Endothelial cell of umbilical vein (primary cell): ENCODE results near the gene SCLY.

ENCODE experiments used
- CTCF ChIP-seq, 2 donors: IDR thresholded peaks; 1 replicate in 1 of 2; 2 replicates in 1 of 2; pipeline ENCODE4 v1.5.1; 2011; ENCODE audit warnings: low read length in 2 of 2, mild to moderate bottlenecking in 2 of 2, moderate library complexity in 2 of 2, control low read depth in 1 of 2, inconsistent platforms in 1 of 2, low read depth in 1 of 2; ENCODE audit not compliant: insufficient read depth in 1 of 2; ENCODE audit errors: extremely low read depth in 1 of 2
- FOS ChIP-seq: IDR thresholded peaks from 2 replicates; pipeline ENCODE4 v1.6.1; 2011; ENCODE audit warnings: mild to moderate bottlenecking, low read length, moderate library complexity, borderline replicate concordance; ENCODE audit not compliant: insufficient read depth
- JUN ChIP-seq: IDR thresholded peaks from 2 replicates; pipeline ENCODE4 v1.6.1; 2011; ENCODE audit warnings: borderline replicate concordance, low read depth; ENCODE audit not compliant: insufficient read length, insufficient read depth
- MAX ChIP-seq: IDR thresholded peaks from 2 replicates; pipeline ENCODE4 v1.6.1; 2011; ENCODE audit not compliant: insufficient read depth, insufficient read length
- MYC ChIP-seq: IDR thresholded peaks from one replicate; pipeline ENCODE4 v1.6.1; 2011; ENCODE audit warnings: mild to moderate bottlenecking, low read depth, low read length
- POLR2A ChIP-seq: IDR thresholded peaks from 2 replicates; pipeline ENCODE4 v1.6.1; 2012; ENCODE audit warnings: low read depth, mild to moderate bottlenecking, control low read depth, low read length
- POLR2AphosphoS5 ChIP-seq: IDR thresholded peaks from 2 replicates; pipeline ENCODE4 v1.6.1; 2012; ENCODE audit warnings: low read depth, mild to moderate bottlenecking, control low read depth, low read length, moderate library complexity; ENCODE audit not compliant: insufficient read depth

GRCh38 chr2:238145851-238146250, 85.0 kb downstream of the SCLY start:
- no peak for TF ChIP-seq CTCF (IDR thresholded peaks at IDR 0.05; ENCODE audit: extremely low read depth in 1 of 2, insufficient read depth in 1 of 2, low read depth in 1 of 2, low read length in 2 of 2)
- TF ChIP-seq MYC, result no peak
- TF ChIP-seq POLR2A, result no peak
- TF ChIP-seq JUN, result no peak
- TF ChIP-seq MAX, result no peak
- no peak for TF ChIP-seq POLR2AphosphoS5
- TF ChIP-seq FOS, result no peak
